Endothelial cell of umbilical vein (primary cell): ENCODE data around the gene RNF214. TPM values are rescaled to one million over a fixed set of nuclear protein-coding genes. Genes with fewer than 3 reads are reported as not detected.

Source experiments
- BruUV-seq: library from RNA; stranded (reverse); fragments of 400-500 nt; replicated peaks from 2 replicates; lab custom pipeline; 2021; lab: Mats Ljungman, UMichigan
- CTCF ChIA-PET: fragments of 300-600, 350-600 bp; sonication (Branson Sonifier 250); formaldehyde crosslinking; loops from one replicate; lab custom pipeline; 2021; ENCODE audit warnings: antibody characterized with exemption, inconsistent platforms; lab: Charles Lee
- POLR2A ChIA-PET: fragments of 300-600, 350-600 bp; sonication (Branson Sonifier 250); formaldehyde crosslinking; loops from one replicate; lab custom pipeline; 2021; ENCODE audit warnings: antibody characterized with exemption, inconsistent platforms; lab: Charles Lee
- DNase-seq: peaks from one replicate; pipeline ENCODE4 v3.0.0-alpha.2; 2011; ENCODE audit warnings: low read depth, low spot score
- FAIRE-seq: peaks from 2 replicates; lab custom pipeline; 2011; peaks lifted over from hg19 to GRCh38; lab: Jason Lieb, UNC
- H2AFZ ChIP-seq: 2 replicates; pipeline ENCODE4 v1.6.0; 2012; ENCODE audit warnings: low read depth, low read length, control low read depth, inconsistent platforms
- H3K27ac ChIP-seq: 2 replicates; pipeline ENCODE4 v1.5.1; 2011; ENCODE audit warnings: low read depth, mild to moderate bottlenecking, control low read depth, low read length, moderate library complexity; ENCODE audit not compliant: insufficient read depth
- H3K27me3 ChIP-seq, 2 experiments: 2 replicates each; pipeline versions ENCODE4 v1.6.0 to v1.6.1; 2011; ENCODE audit warnings: low read length in 2 of 2, mixed read lengths in 1 of 2; ENCODE audit not compliant: control insufficient read depth in 2 of 2, insufficient read depth in 2 of 2
- H3K36me3 ChIP-seq, 2 experiments: 2 replicates in 1 of 2; 3 replicates in 1 of 2; pipeline ENCODE4 v1.5.1; 2011; ENCODE audit warnings: low read length in 2 of 2, mild to moderate bottlenecking in 1 of 2, moderate library complexity in 1 of 2; ENCODE audit not compliant: control insufficient read depth in 2 of 2, insufficient read depth in 2 of 2; ENCODE audit errors: extremely low read depth in 1 of 2
- H3K4me1 ChIP-seq: 3 replicates; pipeline ENCODE4 v1.5.1; 2011; ENCODE audit warnings: mild to moderate bottlenecking, low read length; ENCODE audit not compliant: control insufficient read depth, insufficient read depth; ENCODE audit errors: extremely low read depth
- H3K4me2 ChIP-seq: 2 replicates; pipeline ENCODE4 v1.6.1; 2011; ENCODE audit warnings: low read length, control low read depth, mixed read lengths; ENCODE audit not compliant: insufficient read depth
- H3K4me3 ChIP-seq, 3 experiments: fragments of 200-600 bp in 1 of 3; sonication (generic), shearing (Covaris generic) in 1 of 3; replicated peaks in 1 of 3; 2 replicates each; pipeline ENCODE4 v1.5.1; 2011 to 2016; ENCODE audit warnings: control low read depth in 3 of 3, low read length in 3 of 3, mild to moderate bottlenecking in 2 of 3, inconsistent platforms in 1 of 3, low read depth in 1 of 3, moderate library complexity in 1 of 3; ENCODE audit not compliant: insufficient read depth in 1 of 3
- H3K79me2 ChIP-seq: 2 replicates; pipeline ENCODE4 v1.6.0; 2012; ENCODE audit warnings: low read length, inconsistent platforms; ENCODE audit not compliant: control insufficient read depth, insufficient read depth
- H3K9ac ChIP-seq: replicated peaks from 2 replicates; pipeline ENCODE3; 2011; ENCODE audit warnings: low read length, control low read depth; ENCODE audit not compliant: insufficient read depth; ENCODE audit errors: extremely low read depth
- H3K9me1 ChIP-seq: replicated peaks from 3 replicates; pipeline ENCODE4 v1.6.0; 2011; ENCODE audit warnings: mild to moderate bottlenecking, low read length; ENCODE audit not compliant: control insufficient read depth, insufficient read depth; ENCODE audit errors: extremely low read depth
- H3K9me3 ChIP-seq: replicated peaks from 2 replicates; pipeline ENCODE4 v1.5.1; 2012; ENCODE audit warnings: low read length, inconsistent platforms; ENCODE audit not compliant: control insufficient read depth, insufficient read depth
- H4K20me1 ChIP-seq: replicated peaks from 2 replicates; pipeline ENCODE3; 2011; ENCODE audit warnings: mild to moderate bottlenecking, low read length; ENCODE audit not compliant: control insufficient read depth, insufficient read depth; ENCODE audit errors: extremely low read depth
- EZH2 ChIP-seq: IDR thresholded peaks from 2 replicates; pipeline ENCODE4 v1.6.1; 2012; ENCODE audit warnings: borderline replicate concordance, low read depth, mild to moderate bottlenecking, moderate library complexity, low read length, inconsistent platforms; ENCODE audit not compliant: severe bottlenecking
- FOS ChIP-seq: IDR thresholded peaks from 2 replicates; pipeline ENCODE4 v1.6.1; 2011; ENCODE audit warnings: mild to moderate bottlenecking, low read length, moderate library complexity, borderline replicate concordance; ENCODE audit not compliant: insufficient read depth
- GATA2 ChIP-seq: IDR thresholded peaks from 2 replicates; pipeline ENCODE4 v1.7.0; 2011; ENCODE audit warnings: low read depth, mild to moderate bottlenecking, moderate library complexity, mixed read lengths, low read length; ENCODE audit not compliant: insufficient read length, insufficient read depth
- JUN ChIP-seq: IDR thresholded peaks from 2 replicates; pipeline ENCODE4 v1.6.1; 2011; ENCODE audit warnings: borderline replicate concordance, low read depth; ENCODE audit not compliant: insufficient read length, insufficient read depth
- MYC ChIP-seq: IDR thresholded peaks from one replicate; pipeline ENCODE4 v1.6.1; 2011; ENCODE audit warnings: mild to moderate bottlenecking, low read depth, low read length
- POLR2A ChIP-seq: IDR thresholded peaks from 2 replicates; pipeline ENCODE4 v1.6.1; 2012; ENCODE audit warnings: low read depth, mild to moderate bottlenecking, control low read depth, low read length
- POLR2AphosphoS5 ChIP-seq: IDR thresholded peaks from 2 replicates; pipeline ENCODE4 v1.6.1; 2012; ENCODE audit warnings: low read depth, mild to moderate bottlenecking, control low read depth, low read length, moderate library complexity; ENCODE audit not compliant: insufficient read depth
- dilution Hi-C: fragments of 300-500 bp; cut with MboI; formaldehyde crosslinking; loops from one replicate; pipeline ENCODE4 v1.15.0; 2019; ENCODE audit warnings: low sequenced_read_pairs; ENCODE audit not compliant: extremely low pct_ligation_motif_present
- intact Hi-C: fragments of 100-400 bp; cut with micrococcal nuclease; formaldehyde crosslinking; loops from one replicate; pipeline ENCODE4 v1.10.0; 2022
- polyA plus RNA-seq, 4 experiments: library from polyadenylated mRNA; depleted of rRNA in 3 of 4; stranded (reverse) in 3 of 4; unstranded in 1 of 4; fragments of >200 nt; gene quantifications; 2 replicates each; pipeline versions ENCODE4 v1.2.1 to v1.2.3, GENCODE V29; 2011 to 2012; ENCODE audit warnings: missing spikeins in 1 of 4
- total RNA-seq: library from RNA; stranded (reverse); gene quantifications from 2 replicates; pipeline ENCODE4 v1.2.3, GENCODE V29; 2021
- TF ChIP-seq, protein P1 (sequence below): IDR thresholded peaks from 2 replicates; pipeline ENCODE4 v1.6.1; 2011; ENCODE audit not compliant: insufficient read depth, insufficient read length
- TF ChIP-seq, protein P2 (sequence below), 2 donors: IDR thresholded peaks; 1 replicate in 1 of 2; 2 replicates in 1 of 2; pipeline ENCODE4 v1.5.1; 2011; ENCODE audit warnings: low read length in 2 of 2, mild to moderate bottlenecking in 2 of 2, moderate library complexity in 2 of 2, control low read depth in 1 of 2, inconsistent platforms in 1 of 2, low read depth in 1 of 2; ENCODE audit not compliant: insufficient read depth in 1 of 2; ENCODE audit errors: extremely low read depth in 1 of 2

The RNF214 gene
- total and polyA plus RNA-seq, 2 donors (not counting 3 experiments of a cell fraction or from before 2014, with no cell fraction given) = 24.3 to 28.2 TPM

DNA sequence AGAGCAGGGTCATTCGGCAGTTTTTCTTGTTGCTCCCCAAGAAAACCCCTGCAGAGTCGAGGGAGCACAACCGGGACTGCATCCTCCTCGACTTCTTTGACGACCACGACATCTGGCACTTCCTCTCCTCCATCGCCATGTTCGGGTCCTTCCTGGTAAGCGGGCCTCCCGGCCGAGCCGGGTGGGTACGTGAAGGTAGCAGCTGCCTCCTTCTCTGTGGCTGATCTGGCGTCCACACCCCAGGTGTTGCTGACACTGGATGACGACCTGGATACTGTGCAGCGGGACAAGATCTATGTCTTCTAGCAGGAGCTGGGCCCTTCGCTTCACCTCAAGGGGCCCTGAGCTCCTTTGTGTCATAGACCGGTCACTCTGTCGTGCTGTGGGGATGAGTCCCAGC, 36.7 kb upstream of the RNF214 start:
- no peak for DNase-seq
- Histone ChIP-seq H3K4me1 (peaks cover 9% of the 10 kb centered on the region), H3K9me1 (no peaks in the 10 kb centered on the region), H3K36me3 (peaks cover 0 to 9% of the 10 kb centered on the region in 2 experiments), H3K27ac (no peak overlapping the region), H4K20me1 (no peaks in the 10 kb centered on the region), H3K4me2 (no peak overlapping the region), H3K27me3 (no peaks in the 10 kb centered on the region), H3K4me3 (no peak overlapping the region), H3K79me2 (no peaks in the 10 kb centered on the region), H3K9me3 (no peaks in the 10 kb centered on the region), H2AFZ (no peak overlapping the region), H3K9ac (no peak overlapping the region)
- TF ChIP-seq JUN (no peak), POLR2A (no peak), GATA2 (no peak), FOS (no peak), MYC (no peak), EZH2 (no peak), POLR2AphosphoS5 (no peak)
- TF ChIP-seq, protein P1, sequence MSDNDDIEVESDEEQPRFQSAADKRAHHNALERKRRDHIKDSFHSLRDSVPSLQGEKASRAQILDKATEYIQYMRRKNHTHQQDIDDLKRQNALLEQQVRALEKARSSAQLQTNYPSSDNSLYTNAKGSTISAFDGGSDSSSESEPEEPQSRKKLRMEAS = no peak
- TF ChIP-seq, protein P2, sequence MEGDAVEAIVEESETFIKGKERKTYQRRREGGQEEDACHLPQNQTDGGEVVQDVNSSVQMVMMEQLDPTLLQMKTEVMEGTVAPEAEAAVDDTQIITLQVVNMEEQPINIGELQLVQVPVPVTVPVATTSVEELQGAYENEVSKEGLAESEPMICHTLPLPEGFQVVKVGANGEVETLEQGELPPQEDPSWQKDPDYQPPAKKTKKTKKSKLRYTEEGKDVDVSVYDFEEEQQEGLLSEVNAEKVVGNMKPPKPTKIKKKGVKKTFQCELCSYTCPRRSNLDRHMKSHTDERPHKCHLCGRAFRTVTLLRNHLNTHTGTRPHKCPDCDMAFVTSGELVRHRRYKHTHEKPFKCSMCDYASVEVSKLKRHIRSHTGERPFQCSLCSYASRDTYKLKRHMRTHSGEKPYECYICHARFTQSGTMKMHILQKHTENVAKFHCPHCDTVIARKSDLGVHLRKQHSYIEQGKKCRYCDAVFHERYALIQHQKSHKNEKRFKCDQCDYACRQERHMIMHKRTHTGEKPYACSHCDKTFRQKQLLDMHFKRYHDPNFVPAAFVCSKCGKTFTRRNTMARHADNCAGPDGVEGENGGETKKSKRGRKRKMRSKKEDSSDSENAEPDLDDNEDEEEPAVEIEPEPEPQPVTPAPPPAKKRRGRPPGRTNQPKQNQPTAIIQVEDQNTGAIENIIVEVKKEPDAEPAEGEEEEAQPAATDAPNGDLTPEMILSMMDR (IDR thresholded peaks at IDR 0.05; ENCODE audit: extremely low read depth in 1 of 2, insufficient read depth in 1 of 2, low read depth in 1 of 2, low read length in 2 of 2) = no peak
- intact Hi-C loops = no loop called here
- ChIA-PET CTCF (interaction anchor here (1.1 kb wide), 1 partner anchor 31 kb away, joined by 3 read pairs; no protein-coding TSS in a partner anchor), POLR2A (no interaction called here)
- no peak for FAIRE-seq
- dilution Hi-C loops = no loop called here
- no TSS peak for BruUV-seq
